ENCODE measurements around the gene SNX11.

GRCh38 chr17:48060249-48060648 lies 47.3 kb upstream of the SNX11 start:
- no peak for TF ChIP-seq CTCF (IDR thresholded peaks at IDR 0.05; ENCODE audit: extremely low read depth in 1 of 2, insufficient read depth in 1 of 2, low read depth in 1 of 2, low read length in 2 of 2)
- no peak for TF ChIP-seq MYC (IDR thresholded peaks at IDR 0.05; ENCODE audit: low read depth, low read length)
- no peak for TF ChIP-seq EZH2 (IDR thresholded peaks at IDR 0.05; ENCODE audit: borderline replicate concordance, low read depth, low read length, severe bottlenecking)
- TF ChIP-seq POLR2A (IDR thresholded peaks at IDR 0.05; ENCODE audit: low read depth, low read length): no peak
- TF ChIP-seq FOS (IDR thresholded peaks at IDR 0.05; ENCODE audit: borderline replicate concordance, insufficient read depth, low read length): no peak
- no peak for TF ChIP-seq JUN (IDR thresholded peaks at IDR 0.05; ENCODE audit: borderline replicate concordance, insufficient read depth, insufficient read length, low read depth)
- no peak for TF ChIP-seq POLR2AphosphoS5 (IDR thresholded peaks at IDR 0.05; ENCODE audit: insufficient read depth, low read depth, low read length)
- TF ChIP-seq MAX (IDR thresholded peaks at IDR 0.05; ENCODE audit: insufficient read depth, insufficient read length): no peak

Measured in endothelial cell of umbilical vein (primary cell).